ENCODE data around the gene RASD1.

Gene RASD1

GRCh38 chr17:17514361-17514992 is 18.3 kb upstream of the RASD1 start:
- in situ Hi-C loops (cut with HindIII; ENCODE audit: low pct_ligation_motif_present, low pct_unique_long_range_greater_than_20kb, low sequenced_read_pairs): no loop called here
- DNase-seq: no peak

DNA sequence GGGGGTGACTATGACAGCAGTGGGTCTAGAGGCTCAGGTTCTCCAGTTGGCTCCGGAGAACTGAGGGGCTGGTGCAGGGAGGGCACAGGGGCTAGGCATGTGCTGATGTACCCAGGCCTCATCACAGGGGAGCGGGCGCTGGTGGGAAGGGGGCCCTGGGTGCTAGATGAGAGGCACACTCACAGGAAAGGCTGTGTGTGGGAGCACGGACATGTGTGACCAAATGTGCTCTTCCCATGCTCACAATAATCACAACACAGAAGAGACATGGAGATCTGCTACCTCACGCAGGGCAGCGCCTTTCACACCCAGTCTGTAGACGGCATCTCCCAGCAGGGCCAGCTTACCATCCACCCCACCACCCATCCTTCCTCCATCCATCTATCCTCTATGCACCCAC is 17.4 kb upstream of the RASD1 start:
- DNase-seq: no peak
- in situ Hi-C loops (cut with HindIII; ENCODE audit: low pct_ligation_motif_present, low pct_unique_long_range_greater_than_20kb, low sequenced_read_pairs): no loop called here

GRCh38 chr17:17512866-17513265 is 16.7 kb upstream of the RASD1 start:
- in situ Hi-C loops (cut with HindIII; ENCODE audit: low pct_ligation_motif_present, low pct_unique_long_range_greater_than_20kb, low sequenced_read_pairs): no loop called here
- DNase-seq: no peak

DNA sequence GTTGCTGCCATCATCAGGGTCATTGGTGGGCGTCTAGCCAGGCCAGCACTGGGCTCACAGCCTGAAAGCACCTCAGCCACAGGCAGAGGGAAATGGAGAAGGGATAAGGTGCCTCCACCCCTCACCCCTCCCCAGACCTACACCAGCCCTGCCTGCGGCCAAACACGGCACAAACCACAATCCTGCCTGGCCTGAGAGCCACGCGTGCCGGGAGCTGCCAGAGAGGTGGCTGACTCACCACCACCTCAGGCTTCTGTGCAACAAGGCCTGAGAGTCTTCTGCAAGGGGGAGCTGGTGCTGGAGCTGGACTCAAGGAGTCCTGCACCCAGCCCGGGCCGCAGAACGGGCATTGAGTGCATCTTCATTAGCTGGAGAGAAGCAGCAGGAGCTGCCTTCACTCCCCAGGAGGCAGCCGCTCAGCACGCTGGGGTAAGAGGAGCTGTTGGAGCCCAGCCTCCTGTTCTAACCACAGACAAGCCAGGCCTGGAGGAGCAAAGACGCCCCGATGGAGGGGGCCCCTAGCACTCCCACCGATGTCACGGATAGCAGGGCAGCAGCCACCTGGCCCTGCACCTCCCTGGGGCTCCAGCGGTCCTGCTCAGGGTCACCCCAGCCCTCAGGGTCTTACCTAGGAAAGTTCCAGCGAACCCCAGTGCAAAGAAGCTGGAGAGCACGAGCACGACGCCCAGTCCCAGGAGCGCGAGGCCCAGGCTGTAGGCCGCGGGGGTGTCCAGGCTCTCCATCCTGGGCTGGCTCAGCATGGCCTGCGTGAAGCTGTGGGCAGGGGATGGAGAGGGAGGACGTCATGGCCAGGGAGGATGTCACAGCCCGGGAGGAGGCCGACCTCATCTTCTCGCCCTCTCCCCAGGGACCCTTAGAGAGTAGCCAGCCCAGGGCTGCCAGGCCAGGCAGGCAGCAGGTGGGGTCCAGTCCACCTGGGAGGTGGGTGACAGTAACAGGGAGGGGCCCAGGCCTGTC is 16.0 kb upstream of the RASD1 start:
- peak; percentile 94 for DNase-seq
- in situ Hi-C loops (cut with HindIII; ENCODE audit: low pct_ligation_motif_present, low pct_unique_long_range_greater_than_20kb, low sequenced_read_pairs): no loop called here

DNA sequence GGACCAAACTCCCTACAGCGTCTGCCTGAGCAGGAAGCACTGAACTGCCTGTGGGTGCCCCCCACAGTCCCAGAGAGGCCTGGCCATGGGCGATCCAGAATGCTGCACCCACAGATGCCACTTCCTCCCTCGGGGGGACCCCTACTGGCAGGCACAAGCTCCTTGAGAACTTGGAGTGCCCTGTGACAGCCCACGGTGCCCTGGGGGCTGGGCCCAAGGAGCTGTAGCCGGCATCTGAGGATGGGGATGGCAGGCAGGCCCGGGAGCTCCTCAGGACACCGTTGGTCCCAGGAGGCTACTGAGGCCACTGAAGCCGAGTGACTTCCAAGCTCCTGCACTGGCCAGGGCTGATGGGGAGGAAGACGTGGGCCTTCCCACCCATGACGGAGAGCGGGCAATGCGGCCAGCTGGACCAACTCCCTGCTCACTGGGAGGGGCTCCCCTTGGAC is 15.1 kb upstream of the RASD1 start:
- in situ Hi-C loops (cut with HindIII; ENCODE audit: low pct_ligation_motif_present, low pct_unique_long_range_greater_than_20kb, low sequenced_read_pairs): no loop called here

GRCh38 chr17:17510456-17511292 is 14.5 kb upstream of the RASD1 start:
- no peak for DNase-seq
- in situ Hi-C loops (cut with HindIII; ENCODE audit: low pct_ligation_motif_present, low pct_unique_long_range_greater_than_20kb, low sequenced_read_pairs): no loop called here

More for the DNA sequence above, 15.1 kb upstream of the RASD1 start:
- DNase-seq: no peak

DNA sequence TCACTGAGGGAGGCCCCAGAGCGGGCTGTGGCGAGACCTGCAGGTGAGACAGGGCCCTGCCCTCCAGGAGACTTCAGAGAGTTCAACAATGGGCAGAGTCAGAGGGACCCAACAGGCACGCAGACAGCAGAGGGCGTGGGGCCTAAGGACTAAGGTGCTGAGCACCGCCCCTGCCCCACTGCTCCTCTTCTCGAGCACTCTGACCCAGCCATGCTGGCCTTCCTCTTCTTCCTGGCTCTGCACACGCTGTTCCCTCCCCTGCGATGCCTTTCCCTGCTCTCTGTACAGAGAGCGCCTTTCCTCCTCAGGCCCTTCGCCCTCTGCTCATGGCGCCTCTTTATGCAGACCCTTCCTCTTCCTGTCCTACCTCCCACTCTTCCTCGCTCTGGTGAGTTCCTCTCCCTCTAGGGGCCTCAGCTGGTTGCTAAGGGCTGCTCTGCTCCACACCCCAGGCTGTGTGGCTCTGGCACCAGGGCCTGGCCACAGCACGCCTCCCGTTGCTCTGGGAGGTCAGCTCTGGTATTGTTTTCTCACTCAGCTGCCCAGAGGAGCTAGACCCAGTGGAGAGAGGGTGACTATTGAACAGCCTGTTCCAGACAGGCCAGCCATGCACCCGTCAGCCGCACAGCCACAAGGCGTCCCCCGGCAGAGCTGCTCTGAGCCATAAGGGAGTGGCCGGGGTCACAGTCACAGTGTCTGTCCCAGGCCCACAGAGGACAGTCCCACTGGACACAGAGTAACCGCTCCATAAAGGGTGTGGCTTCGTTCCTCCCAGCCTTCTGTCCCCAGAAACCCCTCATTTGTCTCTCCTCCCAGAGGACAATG is 13.6 kb upstream of the RASD1 start:
- no peak for DNase-seq
- in situ Hi-C loops (cut with HindIII; ENCODE audit: low pct_ligation_motif_present, low pct_unique_long_range_greater_than_20kb, low sequenced_read_pairs): no loop called here

- in situ Hi-C loops (cut with HindIII; ENCODE audit: low pct_ligation_motif_present, low pct_unique_long_range_greater_than_20kb, low sequenced_read_pairs): no loop called here
- no peak for DNase-seq
Observed at GRCh38 chr17:17508646-17509591, 12.7 kb upstream of the RASD1 start.

GRCh38 chr17:17508019-17508535 is 11.9 kb upstream of the RASD1 start:
- in situ Hi-C loops (cut with HindIII; ENCODE audit: low pct_ligation_motif_present, low pct_unique_long_range_greater_than_20kb, low sequenced_read_pairs): no loop called here
- no peak for DNase-seq

GRCh38 chr17:17507465-17508011 is 11.3 kb upstream of the RASD1 start:
- in situ Hi-C loops (cut with HindIII; ENCODE audit: low pct_ligation_motif_present, low pct_unique_long_range_greater_than_20kb, low sequenced_read_pairs): no loop called here
- DNase-seq: no peak

- in situ Hi-C loops (cut with HindIII; ENCODE audit: low pct_ligation_motif_present, low pct_unique_long_range_greater_than_20kb, low sequenced_read_pairs): no loop called here
- DNase-seq: no peak
Observed at GRCh38 chr17:17506893-17507464, 10.8 kb upstream of the RASD1 start.

DNA sequence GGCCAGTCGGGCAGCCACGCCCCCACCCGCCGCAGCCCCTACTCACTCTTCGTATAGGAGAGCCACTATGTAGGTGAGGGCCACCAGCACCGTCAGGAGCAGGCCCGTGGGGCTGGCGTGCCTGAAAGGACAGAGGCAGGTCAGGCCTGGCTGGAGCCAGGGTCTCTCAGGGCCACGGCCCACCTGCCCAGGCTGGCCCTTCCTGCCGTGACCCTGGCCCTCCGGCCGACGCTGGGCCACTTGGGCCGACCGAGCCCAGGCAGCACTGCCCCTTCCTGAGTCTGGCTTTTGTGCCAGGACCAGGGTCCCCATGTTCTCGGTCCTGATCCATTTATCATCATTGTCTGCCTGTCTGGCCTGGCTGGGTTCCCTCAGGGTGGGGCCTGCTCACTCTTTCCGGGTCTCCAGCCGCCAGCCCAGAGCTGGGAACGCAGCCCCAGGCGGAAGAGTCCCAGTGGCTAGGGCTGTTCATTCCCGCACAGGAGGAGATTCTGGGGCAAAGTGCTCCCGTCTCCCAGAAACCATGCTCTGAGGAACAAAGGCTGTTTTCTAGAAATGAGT is 10.1 kb upstream of the RASD1 start:
- in situ Hi-C loops (cut with HindIII; ENCODE audit: low pct_ligation_motif_present, low pct_unique_long_range_greater_than_20kb, low sequenced_read_pairs): no loop called here

GRCh38 chr17:17505610-17506171 is 9.5 kb upstream of the RASD1 start:
- in situ Hi-C loops (cut with HindIII; ENCODE audit: low pct_ligation_motif_present, low pct_unique_long_range_greater_than_20kb, low sequenced_read_pairs): no loop called here
- DNase-seq: no peak

More for the DNA sequence above, 10.1 kb upstream of the RASD1 start:
- DNase-seq: no peak

- in situ Hi-C loops (cut with HindIII; ENCODE audit: low pct_ligation_motif_present, low pct_unique_long_range_greater_than_20kb, low sequenced_read_pairs): no loop called here
- no peak for DNase-seq
Observed at GRCh38 chr17:17505151-17505550, 9.0 kb upstream of the RASD1 start.

DNA sequence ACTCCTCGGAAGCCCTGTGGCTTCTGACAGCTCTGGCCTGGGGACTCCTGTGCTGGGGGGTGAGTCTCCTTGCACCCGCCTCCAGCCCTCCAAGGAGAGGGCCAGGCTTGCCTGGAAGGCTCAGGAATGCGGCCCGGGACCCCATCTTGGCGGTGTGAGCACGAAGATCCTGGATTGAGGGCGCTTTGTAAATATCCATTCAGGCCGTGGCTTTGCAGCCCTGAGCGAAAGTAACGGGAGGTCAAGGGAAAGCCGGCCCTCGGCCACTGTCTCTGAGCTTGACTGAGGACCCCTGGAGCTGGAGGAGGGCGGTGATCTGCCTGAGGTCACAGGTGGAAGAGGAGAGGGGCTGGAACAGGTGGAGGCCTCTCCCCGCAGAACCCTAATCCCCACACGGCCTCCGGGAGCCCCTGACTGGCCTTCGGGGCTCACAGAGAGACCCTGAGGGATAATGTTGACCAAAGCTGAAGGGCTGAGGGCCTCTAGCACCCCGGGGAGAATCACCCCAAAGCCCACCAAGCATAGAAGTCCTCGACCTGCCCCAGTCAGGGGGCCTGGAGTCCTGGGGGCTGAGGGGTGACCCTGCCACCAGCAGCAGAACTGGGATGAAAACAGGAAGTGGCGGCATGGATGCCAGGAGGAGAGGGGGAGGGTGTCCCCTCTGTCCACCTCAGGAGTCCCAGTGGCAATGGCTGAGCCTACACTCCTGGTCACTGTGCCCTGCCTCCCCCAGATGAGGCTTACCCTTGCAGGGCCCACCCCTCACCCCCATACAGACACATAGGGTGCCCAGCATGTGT is 8.3 kb upstream of the RASD1 start:
- in situ Hi-C loops (cut with HindIII; ENCODE audit: low pct_ligation_motif_present, low pct_unique_long_range_greater_than_20kb, low sequenced_read_pairs): no loop called here

More for the DNA sequence above, 8.3 kb upstream of the RASD1 start:
- DNase-seq: no peak
